H1 (cell line): ENCODE measurements around the gene RSKR. TPM values are rescaled to one million over a fixed set of nuclear protein-coding genes. Genes with fewer than 3 reads are reported as not detected.

Experiments
- CTCF ChIA-PET: fragments of 300-600 bp; sonication (Branson Sonifier 250); formaldehyde crosslinking; loops from one replicate; lab custom pipeline; 2021; ENCODE audit not compliant: partially characterized antibody; lab: Charles Lee
- POLR2A ChIA-PET: fragments of 300-600 bp; sonication (Branson Sonifier 250); formaldehyde crosslinking; loops from one replicate; lab custom pipeline; 2021; ENCODE audit warnings: inconsistent platforms; ENCODE audit not compliant: partially characterized antibody; lab: Charles Lee
- DNase-seq, 2 experiments: peaks; one replicate each; pipeline versions ENCODE4 v3.0.0 to v3.0.0-alpha.2; 2010 to 2022; ENCODE audit warnings: low spot score in 2 of 2, low read depth in 1 of 2, mixed read lengths in 1 of 2
- FAIRE-seq: peaks from 2 replicates; lab custom pipeline; 2011; peaks lifted over from hg19 to GRCh38; lab: Jason Lieb, UNC
- H2AFZ ChIP-seq: 2 replicates; pipeline ENCODE4 v1.8.1; 2012; ENCODE audit warnings: low read length, inconsistent platforms
- H2AK5ac ChIP-seq: 2 replicates; pipeline ENCODE4 v1.6.1; 2013; ENCODE audit warnings: low read depth, low read length
- H2BK120ac ChIP-seq: replicated peaks from 2 replicates; pipeline ENCODE3; 2013; ENCODE audit warnings: low read depth, low read length, inconsistent platforms
- H2BK12ac ChIP-seq: 2 replicates; pipeline ENCODE4 v1.6.1; 2013; ENCODE audit warnings: low read depth, low read length
- H2BK15ac ChIP-seq: 2 replicates; pipeline ENCODE4 v1.6.1; 2013; ENCODE audit warnings: low read length
- H2BK20ac ChIP-seq: 2 replicates; pipeline ENCODE4 v1.6.1; 2013; ENCODE audit warnings: low read length
- H2BK5ac ChIP-seq: 2 replicates; pipeline ENCODE4 v1.6.1; 2013; ENCODE audit warnings: low read depth, low read length
- H3K14ac ChIP-seq: 2 replicates; pipeline ENCODE4 v1.6.1; 2013; ENCODE audit warnings: inconsistent platforms; ENCODE audit not compliant: insufficient read length
- H3K18ac ChIP-seq: 2 replicates; pipeline ENCODE4 v1.6.1; 2013; ENCODE audit warnings: low read length; ENCODE audit errors: extremely low read depth
- H3K23ac ChIP-seq: 2 replicates; pipeline ENCODE4 v1.6.1; 2013; ENCODE audit warnings: inconsistent platforms; ENCODE audit not compliant: insufficient read length
- H3K23me2 ChIP-seq: 2 replicates; pipeline ENCODE4 v1.6.1; 2013; ENCODE audit warnings: low read depth, low read length
- H3K27ac ChIP-seq: 2 replicates; pipeline ENCODE4 v1.6.1; 2011; ENCODE audit warnings: low read depth, low read length, inconsistent platforms
- H3K27me3 ChIP-seq, 4 experiments: replicated peaks in 1 of 4; 1 replicate in 1 of 4; 2 replicates in 3 of 4; pipeline versions ENCODE4 v1.6.1 to v1.8.1; 2011 to 2013; ENCODE audit warnings: low read length in 3 of 4, mild to moderate bottlenecking in 3 of 4, inconsistent platforms in 2 of 4, mixed read lengths in 2 of 4, moderate library complexity in 1 of 4; ENCODE audit not compliant: control insufficient read depth in 3 of 4, insufficient read depth in 3 of 4; ENCODE audit errors: extremely low read depth in 1 of 4
- H3K36me3 ChIP-seq, 4 experiments: 2 replicates each; pipeline versions ENCODE4 v1.6.1 to v1.8.1; 2011 to 2013; ENCODE audit warnings: mild to moderate bottlenecking in 4 of 4, low read length in 3 of 4, moderate library complexity in 2 of 4, control low read depth in 1 of 4, inconsistent platforms in 1 of 4; ENCODE audit not compliant: insufficient read depth in 4 of 4, control insufficient read depth in 2 of 4
- H3K4ac ChIP-seq: replicated peaks from 2 replicates; pipeline ENCODE3; 2013; ENCODE audit warnings: low read length, low read depth, mixed read lengths, inconsistent platforms; ENCODE audit not compliant: insufficient read length
- H3K4me1 ChIP-seq, 4 experiments: replicated peaks in 1 of 4; 1 replicate in 1 of 4; 2 replicates in 3 of 4; pipeline versions ENCODE4 v1.6.1 to v1.8.1; 2011 to 2013; ENCODE audit warnings: low read length in 3 of 4, inconsistent platforms in 2 of 4, mixed read lengths in 1 of 4; ENCODE audit not compliant: insufficient read depth in 4 of 4, control insufficient read depth in 3 of 4
- H3K4me2 ChIP-seq, 2 experiments: 2 replicates each; pipeline versions ENCODE4 v1.6.1 to v1.8.1; 2011 to 2013; ENCODE audit warnings: low read depth in 2 of 2, low read length in 2 of 2, control low read depth in 1 of 2, inconsistent platforms in 1 of 2, mild to moderate bottlenecking in 1 of 2; ENCODE audit not compliant: insufficient read depth in 1 of 2
- H3K4me3 ChIP-seq, 4 experiments: fragments of 200-600, 300-600 bp in 1 of 4; sonication (generic), shearing (Covaris generic), sonication (Bioruptor Twin) in 1 of 4; 2 replicates each; pipeline versions ENCODE4 v1.5.1 to v1.8.1; 2011 to 2016; ENCODE audit warnings: low read length in 4 of 4, low read depth in 3 of 4, control low read depth in 2 of 4, inconsistent platforms in 2 of 4, mild to moderate bottlenecking in 2 of 4, mixed read lengths in 1 of 4, moderate library complexity in 1 of 4; ENCODE audit not compliant: insufficient read depth in 2 of 4; ENCODE audit errors: extremely low read depth in 1 of 4
- H3K56ac ChIP-seq: replicated peaks from 2 replicates; pipeline ENCODE3; 2013; ENCODE audit warnings: low read depth, mild to moderate bottlenecking, mixed read lengths, low read length, inconsistent platforms; ENCODE audit not compliant: insufficient read length
- H3K79me1 ChIP-seq: 2 replicates; pipeline ENCODE4 v1.6.1; 2013; ENCODE audit warnings: low read depth, low read length, control low read depth
- H3K79me2 ChIP-seq, 2 experiments: 2 replicates each; pipeline versions ENCODE4 v1.6.1 to v1.8.1; 2012 to 2013; ENCODE audit warnings: low read length in 2 of 2, mild to moderate bottlenecking in 2 of 2, inconsistent platforms in 1 of 2; ENCODE audit not compliant: insufficient read depth in 2 of 2, control insufficient read depth in 1 of 2
- H3K9ac ChIP-seq, 4 experiments: replicated peaks in 1 of 4; 1 replicate in 1 of 4; 2 replicates in 3 of 4; pipeline versions ENCODE4 v1.6.1 to v1.8.1; 2011 to 2013; ENCODE audit warnings: low read depth in 3 of 4, low read length in 3 of 4, control low read depth in 2 of 4, mild to moderate bottlenecking in 2 of 4, moderate library complexity in 2 of 4, inconsistent platforms in 1 of 4; ENCODE audit errors: extremely low read depth in 1 of 4
- H3K9me3 ChIP-seq, 2 experiments: 2 replicates each; pipeline versions ENCODE4 v1.6.1 to v1.8.1; 2012 to 2013; ENCODE audit warnings: mild to moderate bottlenecking in 2 of 2, moderate library complexity in 2 of 2, control low read depth in 1 of 2, inconsistent platforms in 1 of 2, low read depth in 1 of 2, low read length in 1 of 2, mixed read lengths in 1 of 2; ENCODE audit not compliant: insufficient read depth in 2 of 2
- H4K20me1 ChIP-seq, 2 experiments: replicated peaks in 1 of 2; 2 replicates each; pipeline versions ENCODE3 to v1.8.1; 2011 to 2013; ENCODE audit warnings: inconsistent platforms in 2 of 2, low read length in 2 of 2, mild to moderate bottlenecking in 1 of 2; ENCODE audit not compliant: insufficient read depth in 2 of 2, control insufficient read depth in 1 of 2
- H4K5ac ChIP-seq: 2 replicates; pipeline ENCODE4 v1.6.1; 2013; ENCODE audit warnings: low read length, low read depth, mixed read lengths, inconsistent platforms; ENCODE audit not compliant: insufficient read length
- H4K8ac ChIP-seq: 2 replicates; pipeline ENCODE4 v1.8.0; 2013; ENCODE audit warnings: mild to moderate bottlenecking, moderate library complexity, low read length, inconsistent platforms; ENCODE audit not compliant: insufficient read depth; ENCODE audit errors: extremely low read depth
- H4K91ac ChIP-seq: replicated peaks from 2 replicates; pipeline ENCODE3; 2013; ENCODE audit warnings: low read length, mixed read lengths, inconsistent platforms; ENCODE audit not compliant: insufficient read length
- POLR2A ChIP-seq, 2 experiments: IDR thresholded peaks; 1 replicate in 1 of 2; 2 replicates in 1 of 2; pipeline ENCODE4 v1.6.1; 2011; ENCODE audit warnings: low read depth in 2 of 2, low read length in 2 of 2, mild to moderate bottlenecking in 2 of 2; ENCODE audit errors: control extremely low read depth in 1 of 2
- WGBS, 2 experiments: shearing (Covaris generic) in 1 of 2; methylation state at CpG; one replicate each; pipeline versions ENCODE4 v1.1.6 to v1.1.7; 2013 to 2015; ENCODE audit warnings: low lambda C conversion rate in 2 of 2, mixed read lengths in 2 of 2, inconsistent platforms in 1 of 2, low coverage in 1 of 2, missing lambda C conversion rate in 1 of 2; ENCODE audit not compliant: insufficient replicate concordance in 2 of 2, insufficient coverage in 1 of 2, insufficient read length in 1 of 2; ENCODE audit errors: extremely low coverage in 1 of 2, missing lambda C conversion rate in 1 of 2; 5-methylcytosine and 5-hydroxymethylcytosine counted together
- polyA plus RNA-seq, 7 experiments: library from polyadenylated mRNA; depleted of rRNA in 3 of 7; stranded (reverse) in 5 of 7; unstranded in 2 of 7; fragments of >200 nt in 5 of 7; fragments of 200-250 nt in 2 of 7; gene quantifications; 1 replicate in 5 of 7; 2 replicates in 1 of 7; 4 replicates in 1 of 7; pipeline versions ENCODE4 v1.2.1 to v1.2.3, GENCODE V29; 2011 to 2013; ENCODE audit warnings: missing spikeins in 2 of 7, mixed read lengths in 2 of 7
- total RNA-seq: library from RNA; stranded (reverse); fragmentation: NEBNext Ultra II Directional; extraction: Animal tissue kit (Norgen Biotek cat#: 25700); gene quantifications from 2 replicates; pipeline ENCODE4 v1.2.1, GENCODE V29; 2021

Gene RSKR
- total and polyA plus RNA-seq, 2 of the 8 experiments (the other 6 are each of a cell fraction or from before 2014, with no cell fraction given) = 24.1 to 28.5 TPM

DNA sequence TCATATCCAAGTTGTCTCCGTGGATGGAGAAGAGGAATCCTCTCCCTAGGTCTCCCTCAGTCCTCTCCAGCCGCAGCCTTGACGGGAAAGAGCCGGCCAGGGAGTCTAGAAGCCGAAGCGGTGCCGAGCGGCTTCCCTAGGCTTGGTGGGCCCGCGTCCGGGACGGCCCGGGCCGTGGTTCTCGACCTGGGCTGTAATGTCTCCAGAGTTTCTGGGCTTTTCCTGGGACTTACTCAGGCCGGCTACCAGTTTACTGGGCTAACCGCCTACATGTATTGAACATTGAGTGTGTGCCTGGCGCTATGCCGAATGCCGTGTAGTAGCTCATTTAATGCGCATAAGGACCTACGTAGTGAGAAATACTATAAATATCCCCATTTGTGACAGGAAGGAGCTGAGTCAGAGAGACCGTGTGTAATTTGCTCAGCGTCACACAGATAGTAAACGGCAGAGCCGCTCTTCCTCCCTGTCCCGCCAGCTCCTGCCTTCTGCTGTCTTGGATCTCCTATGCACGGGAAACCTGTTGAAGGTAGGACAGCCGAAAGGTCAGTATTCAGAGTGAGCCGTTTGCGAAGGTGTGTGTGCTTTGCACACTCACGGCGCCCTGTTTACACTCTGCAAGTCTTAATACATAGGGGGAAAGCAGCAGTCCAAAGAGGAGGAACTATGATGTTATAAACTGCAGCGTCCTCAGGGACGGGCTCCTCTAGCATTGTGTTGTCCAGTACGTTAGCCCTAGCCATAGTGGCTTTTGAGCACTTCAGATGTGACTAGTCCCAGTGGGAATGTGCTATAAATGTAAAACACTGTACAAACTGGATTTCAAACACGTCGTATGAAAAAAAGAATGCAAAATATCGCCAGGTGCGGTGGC, 14.4 kb downstream of the RSKR start:
- Histone ChIP-seq H4K91ac (no peak overlapping the region), H2AFZ (peak overlapping the region; percentile 60), H2BK120ac (no peak overlapping the region), H4K8ac (peak overlapping the region; percentile 81), H2BK15ac (no peak overlapping the region), H4K5ac (peak overlapping the region; percentile 50), H4K20me1 (no peaks in the 10 kb centered on the region), H2BK5ac (no peak overlapping the region), H3K27ac (no peak overlapping the region), H3K4ac (no peak overlapping the region), H3K27me3 (no peaks in the 10 kb centered on the region; a peak in 1 of 7 replicates), H2AK5ac (no peak overlapping the region), H3K14ac (no peak overlapping the region), H3K4me2 (peak overlapping the region; percentile 86 to 96), H3K4me1 (peaks cover 0 to 4% (median 0%) of the 10 kb centered on the region in 4 experiments; a peak in 2 of 7 replicates), H3K4me3 (peak overlapping the region; percentile 78 to 93 (median 92)), H3K79me1 (no peaks in the 10 kb centered on the region; the same call in 1 of the 2 replicates), H3K79me2 (peaks cover 0 to 16% of the 10 kb centered on the region in 2 experiments; a peak in 2 of 4 replicates), H3K23me2 (peaks cover 9% of the 10 kb centered on the region; the same call in 1 of the 2 replicates), H3K9me3 (no peaks in the 10 kb centered on the region), H3K36me3 (peaks cover 0 to 5% (median 2%) of the 10 kb centered on the region in 4 experiments; a peak in 3 of 8 replicates), H3K23ac (no peak overlapping the region), H3K18ac (peak overlapping the region; percentile 72; the same call in 1 of the 2 replicates), H3K56ac (no peak overlapping the region), H3K9ac (peak overlapping the region in 3 of 4 experiments; percentile 51 to 76 (median 60); a peak in 5 of 7 replicates), H2BK20ac (no peak overlapping the region), H2BK12ac (no peak overlapping the region)
- FAIRE-seq = no peak
- 31% methylated on average over 40 of the region's 40 CpGs; no CpG with 5 or more reads in 1 of the 2 experiments for WGBS, 2 experiments
- peak in 1 of 2 experiments; percentile 54 for DNase-seq
- ChIA-PET POLR2A (interaction anchor here (0.5 to 7.5 kb wide), 21 partner anchors 8 to 1038 kb away, joined by 3 to 83 read pairs (median 4); partner anchors contain the start of genes ALDOC, PROCA1, RSKR and SDF2), CTCF (interaction anchor here (1.0 to 5.6 kb wide), 3 partner anchors 13 to 29 kb away, joined by 4 to 45 read pairs (median 5); partner anchors contain the start of genes PIGS and RSKR)
- TF ChIP-seq POLR2A (IDR thresholded peaks at IDR 0.05; ENCODE audit: control extremely low read depth in 1 of 2, low read depth in 2 of 2, low read length in 2 of 2) = peak in 1 of 2 experiments; percentile 3; a peak in 1 of 3 replicates
